ENCODE results near the gene ALPG.
"Not testable (repeated sequence)": the region's sequence is repeated elsewhere in the genome, so short reads cannot be mapped to it uniquely, and the experiment has no call there.

The ALPG gene

GRCh38 chr2:232441922-232442321 lies 35.3 kb downstream of the ALPG start:
- not testable (repeated sequence) for DNase-seq (ENCODE audit: low read depth)

GRCh38 chr2:232442431-232442830 lies 35.8 kb downstream of the ALPG start:
- DNase-seq (ENCODE audit: low read depth) = not testable (repeated sequence)

GRCh38 chr2:232443047-232443446 lies 36.4 kb downstream of the ALPG start:
- not testable (repeated sequence) for DNase-seq (ENCODE audit: low read depth)

- not testable (repeated sequence) for DNase-seq (ENCODE audit: low read depth)
Observed at GRCh38 chr2:232443669-232444408, 37.2 kb downstream of the ALPG start.

- DNase-seq (ENCODE audit: low read depth) = peak; percentile 41
Observed at GRCh38 chr2:232444409-232445148, 37.9 kb downstream of the ALPG start.

- DNase-seq (ENCODE audit: low read depth) = not testable (repeated sequence)
Observed at GRCh38 chr2:232445149-232445885, 38.7 kb downstream of the ALPG start.

GRCh38 chr2:232446266-232446777 lies 39.7 kb downstream of the ALPG start:
- not testable (repeated sequence) for DNase-seq (ENCODE audit: low read depth)

- no peak for DNase-seq (ENCODE audit: low read depth)
Observed at GRCh38 chr2:232447091-232447620, 40.5 kb downstream of the ALPG start.

GRCh38 chr2:232447638-232448303 lies 41.1 kb downstream of the ALPG start:
- DNase-seq (ENCODE audit: low read depth) = no peak

- DNase-seq (ENCODE audit: low read depth) = no peak
Observed at GRCh38 chr2:232448304-232448690, 41.7 kb downstream of the ALPG start.

- no peak for DNase-seq (ENCODE audit: low read depth)
Observed at GRCh38 chr2:232449964-232450363, 43.3 kb downstream of the ALPG start.

GRCh38 chr2:232451645-232452044 lies 45.0 kb downstream of the ALPG start:
- not testable (repeated sequence) for DNase-seq (ENCODE audit: low read depth)

- DNase-seq (ENCODE audit: low read depth) = no peak
Observed at GRCh38 chr2:232454630-232455029, 48.0 kb downstream of the ALPG start.

- no peak for DNase-seq (ENCODE audit: low read depth)
Observed at GRCh38 chr2:232455426-232456255, 49.0 kb downstream of the ALPG start, which contains the start of gene ALPI. Gene ALPI (plus strand): TSS chr2:232456153. CDS start chr2:232456200, 47 bp downstream.

GRCh38 chr2:232456296-232457120 lies 49.9 kb downstream of the ALPG start:
- DNase-seq (ENCODE audit: low read depth) = no peak

- DNase-seq (ENCODE audit: low read depth) = no peak
Observed at GRCh38 chr2:232457121-232458011, 50.7 kb downstream of the ALPG start.

- no peak for DNase-seq (ENCODE audit: low read depth)
Observed at GRCh38 chr2:232458051-232458660, 51.5 kb downstream of the ALPG start.

Data from activated T-helper 9 cell treated with anti-CD3 and anti-CD28 coated beads, Interleukin-2, amount 50 U/mL, for 16 hours (primary cell).